ENCODE results near the gene MAPK14. TPM values are rescaled to one million over a fixed set of nuclear protein-coding genes. Genes with fewer than 3 reads are reported as not detected.
A peak's percentile ranks its signal among the peaks of the same experiment; 100 is the strongest.

MAPK14 gene
- total RNA-seq, 1 donor from 2014 or later = 56.0 TPM

DNA sequence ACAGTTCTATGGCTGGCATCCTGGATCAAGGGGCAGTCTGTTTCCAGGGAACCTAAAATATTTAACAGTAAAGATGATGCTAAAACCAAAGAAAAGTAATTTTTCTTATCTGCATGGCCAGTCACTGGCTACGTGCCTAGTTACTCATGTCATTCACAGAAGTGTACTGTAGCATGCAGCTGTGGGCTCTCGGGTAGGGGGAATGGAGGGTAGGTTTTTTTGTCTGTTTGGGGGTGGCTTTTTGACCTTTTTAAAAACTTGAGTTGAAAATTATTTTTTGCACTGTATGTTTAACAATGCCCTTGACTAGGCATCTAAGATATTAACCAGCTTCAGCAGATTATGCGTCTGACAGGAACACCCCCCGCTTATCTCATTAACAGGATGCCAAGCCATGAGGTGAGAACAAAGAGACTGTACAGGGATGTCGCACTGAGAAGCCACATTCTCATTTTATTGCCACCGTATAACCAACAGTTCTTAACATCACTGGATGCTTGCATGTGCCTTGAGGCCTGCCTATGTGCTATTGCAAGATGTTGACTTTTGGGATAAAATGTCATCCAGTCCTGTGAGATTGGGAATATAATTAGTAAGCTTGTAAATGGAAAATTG is 72.4 kb downstream of the MAPK14 start:
- DNase-seq (ENCODE audit: low spot score) = no peak

DNA sequence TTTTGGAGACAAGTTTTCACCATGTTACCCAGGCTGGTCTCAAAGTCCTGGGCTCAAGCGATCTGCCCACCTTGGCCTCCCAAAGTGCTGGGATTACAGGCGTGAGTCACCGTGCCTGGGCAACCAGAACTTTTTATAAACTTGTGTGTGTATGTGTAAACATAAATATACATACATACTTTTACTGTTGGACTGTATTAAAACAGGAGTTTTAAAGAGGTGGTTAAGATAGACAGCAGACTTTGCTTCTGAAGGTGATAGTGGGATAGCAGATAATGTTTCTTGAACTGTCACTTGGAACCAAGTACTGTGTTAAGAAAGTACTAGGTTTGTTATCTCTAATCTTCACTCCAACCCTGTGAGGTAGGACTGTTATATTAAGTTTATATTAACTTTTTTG is 74.1 kb downstream of the MAPK14 start:
- no peak for DNase-seq (ENCODE audit: low spot score)

DNA sequence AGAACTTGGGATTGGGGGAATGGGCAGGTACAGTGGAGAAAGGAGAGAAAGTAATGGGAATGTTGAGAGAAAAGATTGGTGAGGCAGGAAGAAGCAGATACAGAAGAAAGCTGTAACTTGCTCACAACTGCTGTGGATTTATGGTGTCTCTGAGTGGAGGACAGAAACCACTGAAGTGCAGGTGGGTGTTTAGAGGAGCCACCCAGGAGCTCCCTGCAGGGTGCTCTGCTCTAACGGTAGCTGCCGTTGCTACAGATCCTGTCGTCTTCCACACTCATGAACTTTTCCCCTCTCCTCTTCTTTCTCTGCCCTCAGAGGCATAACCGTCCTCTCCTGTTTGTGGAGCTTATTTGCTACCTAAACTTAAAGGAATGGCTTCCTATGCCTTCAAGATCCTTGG is 75.2 kb downstream of the MAPK14 start:
- DNase-seq (ENCODE audit: low spot score) = no peak

DNA sequence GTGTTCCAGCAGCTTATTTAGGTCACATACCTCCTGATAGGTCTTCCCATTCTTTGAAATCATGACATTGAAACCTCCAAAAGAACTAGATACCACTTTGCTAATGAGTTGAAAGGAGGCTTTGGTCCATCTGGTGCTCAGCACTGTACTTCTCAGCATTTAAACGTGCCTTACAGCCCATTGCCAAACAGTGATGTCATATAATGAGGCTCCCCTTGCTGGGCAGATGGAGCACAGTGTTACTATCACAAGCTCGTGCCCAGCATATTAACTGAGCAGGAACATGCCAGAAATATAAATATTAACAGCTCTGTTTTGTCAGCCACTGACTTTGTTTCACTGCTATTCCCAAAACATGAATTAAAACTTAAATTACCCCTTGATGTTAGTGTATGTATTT is 77.2 kb downstream of the MAPK14 start:
- no peak for DNase-seq (ENCODE audit: low spot score)

DNA sequence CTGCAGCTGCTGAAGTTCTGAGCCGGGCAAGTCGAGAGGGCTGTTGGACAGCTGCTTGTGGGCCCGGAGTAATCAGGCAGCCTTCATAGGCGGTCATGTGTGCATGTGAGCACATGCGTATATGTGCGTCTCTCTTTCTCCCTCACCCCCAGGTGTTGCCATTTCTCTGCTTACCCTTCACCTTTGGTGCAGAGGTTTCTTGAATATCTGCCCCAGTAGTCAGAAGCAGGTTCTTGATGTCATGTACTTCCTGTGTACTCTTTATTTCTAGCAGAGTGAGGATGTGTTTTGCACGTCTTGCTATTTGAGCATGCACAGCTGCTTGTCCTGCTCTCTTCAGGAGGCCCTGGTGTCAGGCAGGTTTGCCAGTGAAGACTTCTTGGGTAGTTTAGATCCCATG is 81.5 kb downstream of the MAPK14 start:
- DNase-seq (ENCODE audit: low spot score) = no peak

DNA sequence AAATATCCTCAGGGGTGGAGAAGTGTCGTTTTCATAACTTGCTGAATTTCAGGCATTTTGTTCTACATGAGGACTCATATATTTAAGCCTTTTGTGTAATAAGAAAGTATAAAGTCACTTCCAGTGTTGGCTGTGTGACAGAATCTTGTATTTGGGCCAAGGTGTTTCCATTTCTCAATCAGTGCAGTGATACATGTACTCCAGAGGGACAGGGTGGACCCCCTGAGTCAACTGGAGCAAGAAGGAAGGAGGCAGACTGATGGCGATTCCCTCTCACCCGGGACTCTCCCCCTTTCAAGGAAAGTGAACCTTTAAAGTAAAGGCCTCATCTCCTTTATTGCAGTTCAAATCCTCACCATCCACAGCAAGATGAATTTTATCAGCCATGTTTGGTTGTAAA is 82.4 kb downstream of the MAPK14 start:
- DNase-seq (ENCODE audit: low spot score) = no peak

DNA sequence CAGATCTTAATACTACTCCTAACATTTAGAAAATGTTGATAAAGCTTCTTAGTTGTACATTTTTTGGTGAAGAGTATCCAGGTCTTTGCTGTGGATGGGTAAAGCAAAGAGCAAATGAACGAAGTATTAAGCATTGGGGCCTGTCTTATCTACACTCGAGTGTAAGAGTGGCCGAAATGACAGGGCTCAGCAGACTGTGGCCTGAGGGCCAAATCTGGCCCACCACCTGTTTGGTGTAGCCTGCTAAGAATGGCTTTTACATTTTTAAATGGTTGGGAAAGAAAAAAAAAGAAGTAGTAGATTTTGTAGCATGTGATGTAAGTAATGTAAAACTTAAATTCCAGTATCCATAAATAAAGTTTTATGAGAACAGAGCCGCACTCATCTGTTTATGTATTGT is 83.3 kb downstream of the MAPK14 start:
- no peak for DNase-seq (ENCODE audit: low spot score)

DNA sequence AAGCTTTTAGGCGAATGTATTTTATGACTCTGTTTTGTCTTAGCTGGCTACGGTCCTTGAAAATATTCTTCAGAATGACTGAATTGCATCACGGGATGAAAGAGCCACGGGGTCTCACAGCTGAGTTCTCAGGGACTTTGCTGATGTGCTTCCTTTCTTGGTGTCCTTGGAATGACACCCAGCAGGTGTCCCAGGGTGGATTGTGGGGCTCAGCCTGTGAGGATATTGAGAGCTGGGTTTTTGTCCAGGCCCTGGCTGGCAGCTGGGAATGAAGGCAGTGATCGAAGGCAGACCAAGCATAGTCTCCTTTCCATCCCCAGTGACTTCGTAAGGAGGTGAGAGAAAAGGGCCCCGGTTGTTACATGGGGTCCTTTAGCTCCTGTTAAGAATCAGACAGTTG is 83.9 kb downstream of the MAPK14 start:
- no peak for DNase-seq (ENCODE audit: low spot score)

DNA sequence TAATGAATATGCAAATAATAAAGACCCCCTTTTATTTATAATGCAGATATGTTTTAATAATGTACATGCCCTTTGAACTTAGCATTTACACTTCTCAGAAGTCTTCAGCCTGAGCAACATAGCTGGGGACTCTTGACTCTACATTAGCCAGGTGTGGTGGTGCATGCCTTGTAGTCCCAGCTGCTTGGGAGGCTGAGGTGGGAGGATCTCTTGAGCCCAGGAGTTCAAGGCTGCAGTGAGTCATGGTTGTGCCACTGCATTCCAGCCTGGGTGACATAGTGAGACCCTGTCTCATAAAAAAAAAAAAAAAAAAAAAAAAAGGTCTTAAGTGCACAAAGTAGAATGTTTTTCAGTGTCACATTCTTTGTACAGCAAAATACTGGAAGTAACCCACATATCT is 85.4 kb downstream of the MAPK14 start:
- DNase-seq (ENCODE audit: low spot score) = no peak

DNA sequence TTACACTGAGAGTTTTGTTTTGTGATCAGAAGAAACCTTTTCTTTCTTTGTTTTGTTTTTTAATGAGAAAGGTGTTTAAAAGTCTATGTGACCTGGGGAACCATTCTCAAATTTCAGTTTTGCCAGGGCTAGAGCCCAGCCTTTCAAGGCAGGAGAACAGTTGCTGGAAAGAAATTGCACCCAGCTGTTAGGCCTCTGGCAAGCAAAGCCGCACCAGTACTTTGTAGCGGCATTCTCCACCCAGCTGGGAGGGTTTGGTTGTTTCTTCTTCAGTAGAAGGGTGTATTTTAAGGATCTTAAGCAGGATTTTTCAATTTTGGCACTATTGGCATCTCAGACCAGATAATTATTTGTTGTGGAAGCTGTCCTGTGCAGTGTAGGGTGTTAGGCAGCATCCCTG is 86.1 kb downstream of the MAPK14 start:
- no peak for DNase-seq (ENCODE audit: low spot score)

DNA sequence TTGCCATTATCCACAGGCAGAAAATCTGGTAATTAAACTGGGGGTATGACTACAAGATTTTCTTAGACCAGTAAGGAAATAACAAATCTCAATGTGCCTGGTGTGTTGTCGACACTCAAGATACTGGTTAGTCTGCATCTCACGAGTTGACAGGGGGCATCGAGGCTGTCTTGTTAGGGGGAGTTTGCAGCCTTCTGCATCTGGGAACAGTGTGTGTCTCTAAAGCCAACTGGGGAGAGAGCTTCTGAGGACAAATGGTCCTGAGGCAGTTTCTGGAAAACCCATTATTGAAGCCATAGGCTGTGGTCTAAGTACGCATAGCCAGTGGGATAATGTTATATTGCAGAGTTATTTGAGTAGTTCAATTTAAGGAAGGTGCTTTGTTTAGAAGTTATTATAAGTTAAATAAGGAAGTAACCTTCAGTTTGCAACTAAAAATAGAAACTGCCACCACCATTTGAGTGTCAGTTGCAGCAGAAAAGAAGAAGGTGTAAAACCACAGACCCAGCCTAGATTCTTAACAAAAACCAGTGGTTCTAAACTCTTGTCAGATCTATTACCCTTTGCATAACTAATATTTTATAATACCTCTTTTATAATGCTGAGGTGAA is 87.3 kb downstream of the MAPK14 start:
- DNase-seq (ENCODE audit: low spot score) = peak; percentile 31

DNA sequence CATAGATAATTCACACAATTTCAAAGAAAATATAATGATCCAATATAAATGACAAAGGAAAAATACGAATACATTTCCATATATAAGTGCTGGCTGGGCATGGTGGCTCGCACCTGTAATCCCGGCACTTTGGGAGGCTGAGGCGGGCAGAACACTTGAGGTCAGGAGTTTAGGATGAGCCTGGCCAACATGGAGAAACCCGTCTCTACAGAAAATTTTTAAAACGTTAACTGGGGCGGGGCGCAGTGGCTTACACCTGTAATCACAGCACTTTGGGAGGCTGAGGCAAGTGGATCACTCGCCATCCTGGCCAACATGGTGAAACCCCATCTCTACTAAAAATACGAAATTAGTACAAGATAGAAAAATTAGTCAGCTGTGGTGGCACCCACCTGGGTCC is 87.8 kb downstream of the MAPK14 start:
- DNase-seq (ENCODE audit: low spot score) = peak; percentile 32

DNA sequence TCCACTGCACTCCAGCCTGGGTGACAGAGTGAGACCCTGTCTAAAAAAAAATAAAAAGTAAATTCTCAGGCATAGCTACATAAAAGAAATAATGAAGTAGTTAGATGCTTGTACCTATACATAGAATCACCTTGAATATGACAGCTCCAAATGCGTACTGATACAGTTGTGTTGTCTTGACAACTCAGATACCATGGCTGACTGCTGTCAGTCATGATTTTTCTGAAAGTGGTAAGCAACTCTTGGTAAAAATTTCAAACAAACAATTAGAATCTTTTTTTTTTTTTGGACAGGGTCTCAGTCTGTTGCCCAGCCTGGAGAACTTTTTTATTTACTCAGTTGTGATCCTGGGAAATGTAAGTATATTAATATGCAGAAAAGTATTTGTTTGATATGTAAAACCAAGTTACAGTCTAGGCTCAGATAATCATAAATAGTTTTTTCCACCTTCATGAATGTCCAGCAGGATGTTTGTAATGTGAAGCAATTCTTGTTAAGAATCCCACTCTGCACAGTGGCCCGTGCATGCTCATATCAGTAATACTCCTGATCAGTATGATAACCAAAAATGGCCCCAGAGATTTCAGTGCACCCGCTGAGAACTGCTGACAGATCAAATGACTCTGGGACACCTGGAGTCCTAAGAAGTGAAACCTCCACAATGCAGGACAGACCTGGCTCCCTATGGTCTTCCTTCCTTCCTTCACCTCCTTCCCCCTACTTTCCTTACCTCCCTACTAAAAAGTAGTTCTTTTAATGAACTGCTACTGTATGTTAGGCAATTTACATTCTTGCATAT is 88.7 kb downstream of the MAPK14 start:
- peak; percentile 13 for DNase-seq (ENCODE audit: low spot score)

DNA sequence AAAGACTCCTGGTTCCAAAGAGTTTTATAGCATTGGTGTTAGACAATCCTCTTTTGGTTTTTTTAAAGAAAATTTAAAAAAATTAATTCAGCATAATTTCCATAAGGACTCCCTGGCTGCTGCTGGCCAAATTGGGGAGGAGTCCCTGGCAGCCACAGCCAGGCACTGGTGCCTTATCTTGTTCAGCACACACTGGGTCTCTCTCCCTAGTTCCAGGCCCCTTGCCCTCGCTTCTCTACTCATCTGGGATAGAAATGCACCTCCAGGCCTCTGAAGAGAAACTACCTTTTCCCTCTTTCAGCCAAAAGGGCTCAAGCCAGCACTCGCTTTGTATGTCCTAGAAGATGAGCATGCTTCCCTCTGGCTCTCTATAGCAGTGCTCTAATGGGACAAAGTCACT is 89.3 kb downstream of the MAPK14 start:
- peak; percentile 39 for DNase-seq (ENCODE audit: low spot score)

DNA sequence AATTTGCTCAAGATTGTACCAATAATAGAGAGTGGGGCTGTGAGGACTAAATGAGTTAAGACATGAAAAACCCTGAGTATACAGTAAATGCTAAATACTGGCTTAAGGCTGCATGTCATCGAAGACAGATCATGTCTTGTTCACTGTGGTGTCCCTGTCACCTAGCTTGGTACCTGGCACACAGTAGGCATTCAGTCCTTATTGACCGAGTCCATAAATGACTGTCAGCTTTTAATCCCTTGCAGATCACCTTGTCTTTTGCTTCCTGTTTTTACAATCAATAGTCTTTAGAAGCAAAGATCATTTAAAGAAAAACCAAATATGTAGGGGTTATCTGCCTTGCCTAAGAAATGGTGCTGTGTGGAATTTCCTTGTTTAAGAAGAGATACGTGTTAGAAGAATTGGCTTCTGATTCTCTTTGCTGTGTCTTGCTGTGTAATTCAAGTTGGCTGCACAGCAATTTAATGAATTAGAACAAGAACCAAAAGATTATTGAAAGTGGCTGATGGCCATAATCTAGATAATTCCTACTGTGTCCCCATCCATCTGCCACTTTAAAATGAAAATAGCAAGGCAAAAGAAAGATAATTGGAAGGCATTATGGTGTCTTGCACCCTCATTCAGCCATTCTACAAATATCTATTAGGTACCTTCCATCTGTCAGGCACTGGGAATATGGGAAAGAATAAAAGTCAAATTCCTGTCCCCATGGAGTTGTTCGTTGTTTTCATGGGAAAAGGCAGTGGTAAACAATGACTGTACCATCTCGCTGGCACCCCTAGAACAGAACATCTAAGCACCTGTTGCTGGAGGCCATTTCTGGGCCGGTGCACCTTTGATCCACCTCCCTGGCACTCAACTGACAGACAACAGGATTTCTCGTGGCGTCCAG is 90.3 kb downstream of the MAPK14 start:
- no peak for DNase-seq (ENCODE audit: low spot score)

DNA sequence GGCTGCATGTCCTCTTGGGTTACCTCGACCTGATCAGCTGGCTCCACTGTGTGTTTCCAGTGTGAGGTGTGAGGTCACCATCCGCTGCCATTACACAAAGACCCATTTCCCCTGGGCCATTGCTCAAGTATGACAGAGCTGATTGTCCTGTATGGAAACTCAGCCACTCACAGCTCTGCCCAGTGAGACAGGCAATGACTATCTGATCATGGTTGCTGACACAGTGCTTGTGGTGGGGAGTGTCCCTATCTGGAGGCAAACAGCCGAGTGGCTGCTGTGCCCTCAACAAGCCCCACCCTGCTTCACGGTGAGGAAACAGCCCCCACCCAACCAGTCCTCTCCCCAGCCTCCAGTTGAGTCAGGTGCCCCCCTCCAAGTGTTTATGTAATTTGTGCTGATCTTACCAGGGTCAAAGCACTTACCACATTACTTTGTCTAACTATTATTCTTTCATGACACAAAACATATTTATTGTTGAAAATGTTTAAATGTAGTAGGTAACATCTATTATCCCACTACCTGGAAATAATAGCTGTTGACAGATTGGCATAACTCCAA is 91.0 kb downstream of the MAPK14 start:
- peak; percentile 64 for DNase-seq (ENCODE audit: low spot score)

DNA sequence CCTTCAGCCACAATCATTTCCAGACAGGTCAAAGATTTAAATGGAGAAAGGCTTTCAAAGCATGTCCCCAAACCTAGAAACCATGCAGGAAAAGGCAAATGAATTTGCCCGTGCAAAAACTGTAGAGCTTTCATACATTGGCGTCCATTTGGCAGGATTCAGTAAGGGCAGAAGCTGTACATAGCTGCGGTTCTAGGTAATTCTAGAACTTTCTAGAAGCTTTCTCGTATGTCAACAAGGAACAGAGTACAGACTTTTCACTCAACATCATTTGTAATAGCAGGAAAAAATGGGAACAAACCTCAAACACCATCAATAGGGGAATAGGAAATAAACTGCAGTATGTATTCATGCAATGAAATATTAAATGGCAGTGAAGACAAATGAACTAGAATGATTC is 91.6 kb downstream of the MAPK14 start:
- DNase-seq (ENCODE audit: low spot score) = peak; percentile 8

DNA sequence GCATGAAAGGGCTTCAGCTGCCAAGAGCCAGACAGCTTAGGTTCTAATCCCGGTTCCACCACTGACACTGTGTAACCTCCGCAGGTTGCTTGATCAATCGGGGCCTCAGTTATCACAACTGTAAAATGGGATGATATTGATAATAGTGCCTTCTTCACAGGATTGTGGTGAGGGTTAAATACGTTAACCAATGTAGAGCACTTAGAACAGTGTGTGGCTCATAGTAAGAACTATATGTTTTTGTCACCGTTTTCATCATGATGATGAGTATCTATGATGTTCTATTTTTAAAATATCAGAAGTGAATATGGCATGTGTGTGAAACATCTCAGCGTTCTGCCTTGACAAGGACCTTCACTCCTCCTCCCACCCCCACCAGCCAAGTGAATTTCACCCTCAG is 92.4 kb downstream of the MAPK14 start:
- no peak for DNase-seq (ENCODE audit: low spot score)

DNA sequence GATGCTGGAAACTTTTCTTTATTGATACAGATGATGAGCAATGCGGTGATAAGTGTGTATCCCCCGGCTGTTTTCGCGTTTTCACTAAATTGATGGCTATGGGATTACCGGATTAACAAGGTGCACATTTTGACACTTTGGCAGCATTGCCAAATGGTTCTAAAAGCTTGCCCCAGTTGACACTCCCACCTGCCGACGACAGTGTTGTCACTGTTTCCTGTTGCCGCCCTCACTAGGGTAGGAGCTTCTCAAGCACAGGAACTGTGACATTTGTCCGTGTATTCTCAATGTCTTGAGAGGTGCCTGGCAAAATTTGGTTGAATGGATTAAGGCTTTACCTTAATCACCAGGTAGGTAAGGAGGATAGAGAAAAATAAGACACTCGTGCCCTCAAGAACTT is 92.9 kb downstream of the MAPK14 start:
- no peak for DNase-seq (ENCODE audit: low spot score)

DNA sequence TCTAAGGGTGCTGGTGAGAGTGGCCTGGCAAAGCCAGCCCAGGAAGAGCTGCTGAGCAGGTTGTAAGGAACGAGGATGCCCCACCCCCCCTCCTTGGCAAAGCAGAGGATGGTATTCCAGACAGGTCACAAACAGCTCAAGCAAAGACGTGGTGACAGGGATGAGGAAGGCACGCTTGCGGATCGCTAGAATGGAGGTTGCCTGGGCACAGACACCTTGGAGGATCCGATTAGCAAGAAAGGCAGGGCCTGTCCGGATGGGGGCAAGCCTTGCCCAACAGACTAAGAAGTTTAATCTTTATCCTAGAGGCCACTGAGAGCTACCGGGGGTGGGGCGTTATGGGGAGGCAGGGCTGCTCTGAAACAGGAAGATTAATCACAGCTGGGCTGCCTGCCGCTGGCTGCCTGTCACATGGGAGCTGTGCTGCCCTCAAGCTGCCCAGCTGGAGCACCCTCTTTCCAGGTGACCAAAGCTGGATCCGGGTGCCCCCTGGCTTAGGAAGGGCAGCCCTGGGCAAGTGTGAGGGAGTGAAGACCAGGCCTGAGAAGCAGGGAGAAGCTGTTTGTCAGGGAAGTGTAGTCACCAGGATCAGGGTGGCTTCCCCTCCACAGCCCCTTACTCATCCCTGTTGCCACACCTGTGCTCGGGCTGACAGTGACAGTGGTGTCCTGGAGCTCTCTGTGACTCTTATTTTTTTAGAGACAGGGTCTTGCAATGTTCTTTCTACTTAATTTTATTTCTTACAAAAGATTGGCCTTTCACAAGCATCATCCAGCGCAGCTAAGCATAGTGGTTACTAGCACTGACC is 93.6 kb downstream of the MAPK14 start:
- DNase-seq (ENCODE audit: low spot score) = peak; percentile 78

All from ureter (tissue), 1 donor.